Measurements from ENCODE around the gene OTOG.

The OTOG gene

DNA sequence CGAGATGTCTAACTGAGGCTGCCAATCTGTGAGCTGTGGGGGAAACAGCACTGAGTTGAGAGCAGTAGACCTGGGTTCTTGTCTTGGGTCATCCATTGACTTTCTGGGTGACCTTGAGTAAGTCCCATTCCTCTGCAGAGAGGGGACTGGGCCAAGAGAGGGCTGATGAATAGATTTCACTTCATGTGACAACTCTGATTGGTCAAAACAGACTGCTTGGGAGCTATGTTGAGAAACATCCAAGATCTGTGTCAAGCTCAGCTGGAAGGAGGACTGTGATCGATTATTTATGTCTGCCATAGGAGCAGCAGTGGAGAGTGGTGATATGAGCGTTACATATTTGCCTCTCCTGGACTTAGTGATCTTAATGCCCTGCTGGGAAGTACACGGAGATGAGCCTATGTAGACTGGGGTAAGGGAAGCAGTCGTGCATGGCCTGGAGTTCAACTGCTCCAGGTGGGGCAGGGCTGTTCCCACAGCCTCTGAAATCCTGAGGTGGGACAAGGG lies 47.7 kb downstream of the OTOG start:
- H3K36me3 ChIP-seq (ENCODE audit: insufficient read depth, low read length): no peaks in the 10 kb centered on the region
- no peak overlapping the region for H3K4me3 ChIP-seq (ENCODE audit: low read depth in 1 of 2, low read length in 2 of 2)
- TF ChIP-seq, protein P1, sequence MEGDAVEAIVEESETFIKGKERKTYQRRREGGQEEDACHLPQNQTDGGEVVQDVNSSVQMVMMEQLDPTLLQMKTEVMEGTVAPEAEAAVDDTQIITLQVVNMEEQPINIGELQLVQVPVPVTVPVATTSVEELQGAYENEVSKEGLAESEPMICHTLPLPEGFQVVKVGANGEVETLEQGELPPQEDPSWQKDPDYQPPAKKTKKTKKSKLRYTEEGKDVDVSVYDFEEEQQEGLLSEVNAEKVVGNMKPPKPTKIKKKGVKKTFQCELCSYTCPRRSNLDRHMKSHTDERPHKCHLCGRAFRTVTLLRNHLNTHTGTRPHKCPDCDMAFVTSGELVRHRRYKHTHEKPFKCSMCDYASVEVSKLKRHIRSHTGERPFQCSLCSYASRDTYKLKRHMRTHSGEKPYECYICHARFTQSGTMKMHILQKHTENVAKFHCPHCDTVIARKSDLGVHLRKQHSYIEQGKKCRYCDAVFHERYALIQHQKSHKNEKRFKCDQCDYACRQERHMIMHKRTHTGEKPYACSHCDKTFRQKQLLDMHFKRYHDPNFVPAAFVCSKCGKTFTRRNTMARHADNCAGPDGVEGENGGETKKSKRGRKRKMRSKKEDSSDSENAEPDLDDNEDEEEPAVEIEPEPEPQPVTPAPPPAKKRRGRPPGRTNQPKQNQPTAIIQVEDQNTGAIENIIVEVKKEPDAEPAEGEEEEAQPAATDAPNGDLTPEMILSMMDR (IDR thresholded peaks at IDR 0.05; ENCODE audit: borderline replicate concordance, extremely low read depth, low read length, poor library complexity, severe bottlenecking): no peak
- no peak for TF ChIP-seq EZH2 (IDR thresholded peaks at IDR 0.05; ENCODE audit: borderline replicate concordance, low read depth, low read length, severe bottlenecking)
- no peaks in the 10 kb centered on the region for H3K79me2 ChIP-seq (ENCODE audit: insufficient read depth, low read length)
- no peaks in the 10 kb centered on the region for H4K20me1 ChIP-seq (ENCODE audit: insufficient read depth, low read length)
- no peak overlapping the region for H2AFZ ChIP-seq (ENCODE audit: low read depth, low read length)
- H3K9me3 ChIP-seq (ENCODE audit: insufficient read depth, low read length, severe bottlenecking): no peaks in the 10 kb centered on the region
- ATAC-seq (ENCODE audit: insufficient read depth, low read depth) (no peak), DNase-seq (no peak)
- H3K9ac ChIP-seq (ENCODE audit: low read depth, low read length): no peak overlapping the region
- no peaks in the 10 kb centered on the region for H3K4me1 ChIP-seq (ENCODE audit: insufficient read depth, low read length)
- no peak overlapping the region for H3K27ac ChIP-seq (ENCODE audit: low read length)
- no peaks in the 10 kb centered on the region for H3K27me3 ChIP-seq (ENCODE audit: insufficient read depth, low read length, poor library complexity)
- no peak overlapping the region for H3K4me2 ChIP-seq (ENCODE audit: insufficient read depth, low read length)

DNA sequence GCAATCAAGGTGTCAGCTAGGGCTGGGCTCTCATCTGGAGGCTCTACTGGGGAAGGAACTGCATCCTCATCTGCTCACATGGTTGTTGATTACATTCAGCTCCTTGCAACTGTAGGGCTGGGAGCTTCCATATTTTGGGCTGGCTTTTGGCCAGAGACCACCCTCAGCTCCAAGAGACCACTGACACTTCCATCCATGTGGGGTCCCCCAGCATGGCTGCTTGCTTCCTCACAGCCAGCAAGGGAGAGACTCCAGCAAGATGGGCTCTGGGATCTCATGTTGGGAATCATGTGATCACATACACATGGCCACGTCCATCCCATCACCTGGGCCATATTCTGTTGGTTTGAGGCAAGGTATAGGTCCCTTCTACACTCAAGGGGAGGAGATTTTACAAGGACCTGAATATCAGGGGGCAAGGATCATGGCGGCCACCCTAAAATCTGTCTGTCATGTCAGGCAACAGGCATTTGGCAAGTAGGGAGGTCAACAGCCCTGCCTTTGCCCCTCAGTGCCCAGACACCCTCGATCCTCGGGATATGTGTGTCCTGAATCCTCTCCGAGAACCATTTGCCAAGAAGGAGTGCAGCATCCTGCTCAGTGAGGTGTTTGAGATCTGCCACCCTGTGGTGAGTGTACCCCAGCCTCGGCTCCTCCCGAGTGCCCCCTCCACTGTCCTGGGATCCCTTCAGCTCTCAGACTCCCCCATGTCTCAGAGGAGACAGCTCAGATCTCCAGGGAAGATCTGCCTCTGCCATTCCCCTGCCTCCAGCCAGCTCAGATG lies 48.7 kb downstream of the OTOG start:
- DNase-seq (peak; percentile 1), ATAC-seq (ENCODE audit: insufficient read depth, low read depth) (no peak)
- Histone ChIP-seq H3K9me3 (ENCODE audit: insufficient read depth, low read length, severe bottlenecking) (no peaks in the 10 kb centered on the region), H3K27me3 (ENCODE audit: insufficient read depth, low read length, poor library complexity) (no peaks in the 10 kb centered on the region), H4K20me1 (ENCODE audit: insufficient read depth, low read length) (no peaks in the 10 kb centered on the region), H3K4me3 (ENCODE audit: low read depth in 1 of 2, low read length in 2 of 2) (no peak overlapping the region), H2AFZ (ENCODE audit: low read depth, low read length) (no peak overlapping the region), H3K27ac (ENCODE audit: low read length) (no peak overlapping the region), H3K36me3 (ENCODE audit: insufficient read depth, low read length) (no peaks in the 10 kb centered on the region), H3K4me2 (ENCODE audit: insufficient read depth, low read length) (no peak overlapping the region), H3K4me1 (ENCODE audit: insufficient read depth, low read length) (no peaks in the 10 kb centered on the region), H3K79me2 (ENCODE audit: insufficient read depth, low read length) (no peaks in the 10 kb centered on the region), H3K9ac (ENCODE audit: low read depth, low read length) (no peak overlapping the region)
- TF ChIP-seq, protein P1 (IDR thresholded peaks at IDR 0.05; ENCODE audit: borderline replicate concordance, extremely low read depth, low read length, poor library complexity, severe bottlenecking): no peak
- no peak for TF ChIP-seq EZH2 (IDR thresholded peaks at IDR 0.05; ENCODE audit: borderline replicate concordance, low read depth, low read length, severe bottlenecking)

DNA sequence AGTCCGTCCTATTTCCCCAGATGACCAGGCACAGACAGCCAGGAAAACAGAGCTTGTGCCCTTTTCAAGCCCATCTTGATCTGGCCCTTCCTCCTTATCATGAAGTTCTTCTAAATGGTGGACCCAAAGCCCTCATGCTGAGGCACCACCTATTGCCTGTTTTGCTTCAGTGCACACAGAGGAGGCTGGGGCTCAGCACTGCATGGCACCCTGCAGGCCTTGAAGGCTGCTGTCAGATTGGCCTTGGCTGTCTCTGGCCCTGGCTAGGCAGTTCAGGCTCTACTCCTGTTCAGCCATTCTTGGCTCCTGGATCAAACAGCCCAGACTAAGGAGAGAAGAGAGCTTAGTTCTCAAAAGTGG lies 49.2 kb downstream of the OTOG start:
- H3K79me2 ChIP-seq (ENCODE audit: insufficient read depth, low read length): no peaks in the 10 kb centered on the region
- H2AFZ ChIP-seq (ENCODE audit: low read depth, low read length): no peak overlapping the region
- H3K4me2 ChIP-seq (ENCODE audit: insufficient read depth, low read length): no peak overlapping the region
- no peaks in the 10 kb centered on the region for H3K4me1 ChIP-seq (ENCODE audit: insufficient read depth, low read length)
- TF ChIP-seq EZH2 (IDR thresholded peaks at IDR 0.05; ENCODE audit: borderline replicate concordance, low read depth, low read length, severe bottlenecking): no peak
- TF ChIP-seq, protein P1 (IDR thresholded peaks at IDR 0.05; ENCODE audit: borderline replicate concordance, extremely low read depth, low read length, poor library complexity, severe bottlenecking): no peak
- no peak for ATAC-seq (ENCODE audit: insufficient read depth, low read depth)
- H3K4me3 ChIP-seq (ENCODE audit: low read depth in 1 of 2, low read length in 2 of 2): no peak overlapping the region
- DNase-seq: no peak
- no peaks in the 10 kb centered on the region for H3K9me3 ChIP-seq (ENCODE audit: insufficient read depth, low read length, severe bottlenecking)
- H4K20me1 ChIP-seq (ENCODE audit: insufficient read depth, low read length): no peaks in the 10 kb centered on the region
- no peaks in the 10 kb centered on the region for H3K27me3 ChIP-seq (ENCODE audit: insufficient read depth, low read length, poor library complexity)
- no peaks in the 10 kb centered on the region for H3K36me3 ChIP-seq (ENCODE audit: insufficient read depth, low read length)
- no peak overlapping the region for H3K27ac ChIP-seq (ENCODE audit: low read length)
- H3K9ac ChIP-seq (ENCODE audit: low read depth, low read length): no peak overlapping the region
